ENCODE measurements around the gene SERPINA5. TPM values are rescaled to one million over a fixed set of nuclear protein-coding genes. Genes with fewer than 3 reads are reported as not detected.

SERPINA5 gene
- total and polyA plus RNA-seq, 2 of the 8 experiments (the other 6 are each of a cell fraction or from before 2014, with no cell fraction given), result 1.8 to 1.9 TPM

GRCh38 chr14:94591871-94592270, 10.6 kb downstream of the SERPINA5 start:
- ChIA-PET POLR2A (ENCODE audit: partially characterized antibody) (no interaction called here), CTCF (ENCODE audit: partially characterized antibody) (no interaction called here)
- Histone ChIP-seq H3K27me3 (replicated peaks in 1 of 4; ENCODE audit: control insufficient read depth in 3 of 4, extremely low read depth in 1 of 4, insufficient read depth in 3 of 4, low read length in 3 of 4) (no peaks in the 10 kb centered on the region; a peak in 1 of 7 replicates), H2BK120ac (replicated peaks; ENCODE audit: low read depth, low read length) (no peak overlapping the region), H3K36me3 (ENCODE audit: control insufficient read depth in 2 of 4, insufficient read depth in 4 of 4, low read length in 3 of 4) (no peaks in the 10 kb centered on the region), H3K56ac (replicated peaks; ENCODE audit: insufficient read length, low read depth, low read length) (no peak overlapping the region), H3K23me2 (ENCODE audit: low read depth, low read length) (peaks cover 5% of the 10 kb centered on the region; the same call in 1 of the 2 replicates), H3K27ac (ENCODE audit: low read depth, low read length) (no peak overlapping the region), H3K4me2 (ENCODE audit: insufficient read depth in 1 of 2, low read depth in 2 of 2, low read length in 2 of 2) (no peak overlapping the region), H3K14ac (ENCODE audit: insufficient read length) (no peak overlapping the region), H2AFZ (ENCODE audit: low read length) (no peak overlapping the region), H3K79me2 (ENCODE audit: control insufficient read depth in 1 of 2, insufficient read depth in 2 of 2, low read length in 2 of 2) (no peaks in the 10 kb centered on the region), H2BK15ac (ENCODE audit: low read length) (no peak overlapping the region), H3K79me1 (ENCODE audit: low read depth, low read length) (no peaks in the 10 kb centered on the region), H4K91ac (replicated peaks; ENCODE audit: insufficient read length, low read length) (no peak overlapping the region), H2BK5ac (ENCODE audit: low read depth, low read length) (no peak overlapping the region), H3K23ac (ENCODE audit: insufficient read length) (no peak overlapping the region), H2BK12ac (ENCODE audit: low read depth, low read length) (no peak overlapping the region), H4K8ac (ENCODE audit: extremely low read depth, insufficient read depth, low read length) (no peak overlapping the region), H3K4me3 (ENCODE audit: extremely low read depth in 1 of 4, insufficient read depth in 2 of 4, low read depth in 3 of 4, low read length in 4 of 4) (no peak overlapping the region), H3K9ac (replicated peaks in 1 of 4; ENCODE audit: extremely low read depth in 1 of 4, low read depth in 3 of 4, low read length in 3 of 4) (no peak overlapping the region), H2BK20ac (ENCODE audit: low read length) (no peak overlapping the region), H4K5ac (ENCODE audit: insufficient read length, low read depth, low read length) (no peak overlapping the region), H4K20me1 (replicated peaks in 1 of 2; ENCODE audit: control insufficient read depth in 1 of 2, insufficient read depth in 2 of 2, low read length in 2 of 2) (no peaks in the 10 kb centered on the region), H2AK5ac (ENCODE audit: low read depth, low read length) (no peak overlapping the region), H3K18ac (ENCODE audit: extremely low read depth, low read length) (no peak overlapping the region), H3K4ac (replicated peaks; ENCODE audit: insufficient read length, low read depth, low read length) (no peak overlapping the region), H3K4me1 (replicated peaks in 1 of 4; ENCODE audit: control insufficient read depth in 3 of 4, insufficient read depth in 4 of 4, low read length in 3 of 4) (no peaks in the 10 kb centered on the region), H3K9me3 (ENCODE audit: insufficient read depth in 2 of 2, low read depth in 1 of 2, low read length in 1 of 2) (no peaks in the 10 kb centered on the region)
- DNase-seq (ENCODE audit: low read depth in 1 of 2, low spot score in 2 of 2) (no peak), FAIRE-seq (no peak)
- 84% methylated on average over 8 of the region's 8 CpGs; no CpG with 5 or more reads in 1 of the 2 experiments for WGBS, 2 experiments (ENCODE audit: extremely low coverage in 1 of 2, insufficient coverage in 1 of 2, insufficient read length in 1 of 2, insufficient replicate concordance in 2 of 2, low coverage in 1 of 2, low lambda C conversion rate in 2 of 2, missing lambda C conversion rate in 1 of 2)
- no peak for TF ChIP-seq EGR1 (IDR thresholded peaks at IDR 0.05; ENCODE audit: borderline replicate concordance, low read depth, low read length)
- TF ChIP-seq EP300 (IDR thresholded peaks at IDR 0.05; ENCODE audit: borderline replicate concordance in 1 of 2, low read depth in 2 of 2, low read length in 2 of 2), result no peak
- TF ChIP-seq SIX5 (IDR thresholded peaks at IDR 0.05; ENCODE audit: low read depth, low read length), result no peak
- TF ChIP-seq GTF2F1 (IDR thresholded peaks at IDR 0.05; ENCODE audit: borderline replicate concordance, low read depth, low read length), result no peak
- no peak for TF ChIP-seq TEAD4 (IDR thresholded peaks at IDR 0.05; ENCODE audit: low read depth, low read length)
- no peak for TF ChIP-seq USF2 (IDR thresholded peaks at IDR 0.05; ENCODE audit: low read length)
- no peak for TF ChIP-seq KDM4A (IDR thresholded peaks at IDR 0.05; ENCODE audit: low read depth, low read length, severe bottlenecking)

Measured in H1 (cell line).